SK-N-SH (cell line): Measurements from ENCODE around the gene TMEM114. TPM values are rescaled to one million over a fixed set of nuclear protein-coding genes. Genes with fewer than 3 reads are reported as not detected.

Source experiments
- CTCF ChIA-PET: fragments of 300-600, 350-600 bp; formaldehyde crosslinking; extraction: SDS; loops from one replicate; lab custom pipeline; 2021; lab: Yijun Ruan, JAX
- POLR2A ChIA-PET: fragments of 350-600 bp; sonication (Branson Sonifier 250); formaldehyde crosslinking; extraction: SDS; loops from one replicate; lab custom pipeline; 2020; ENCODE audit warnings: antibody characterized with exemption, inconsistent platforms; lab: Yijun Ruan, JAX
- DNase-seq: peaks from one replicate; pipeline ENCODE4 v3.0.0; 2012
- H2AFZ ChIP-seq: fragments of 200-600 bp; sonication (generic); 2 replicates; pipeline ENCODE4 v1.8.1; 2016; ENCODE audit warnings: antibody characterized with exemption, mild to moderate bottlenecking, low read depth
- H3F3A ChIP-seq: fragments of 200-600 bp; sonication (generic); replicated peaks from 2 replicates; pipeline ENCODE3; 2016; ENCODE audit warnings: antibody characterized with exemption, mild to moderate bottlenecking; ENCODE audit not compliant: insufficient read depth
- H3K27ac ChIP-seq, 2 experiments: fragments of 200-500 bp in 1 of 2; fragments of 200-600 bp in 1 of 2; sonication (Bioruptor generic) in 1 of 2; sonication (generic), shearing (Covaris generic) in 1 of 2; 2 replicates each; pipeline versions ENCODE4 v1.5.1 to v1.6.1; 2014 to 2016; ENCODE audit warnings: low read depth in 2 of 2, inconsistent platforms in 1 of 2, low read length in 1 of 2, mild to moderate bottlenecking in 1 of 2, mixed read lengths in 1 of 2
- H3K27me3 ChIP-seq: fragments of 200-600 bp; sonication (generic), shearing (Covaris generic); 2 replicates; pipeline ENCODE4 v1.6.1; 2016; ENCODE audit warnings: mixed run types; ENCODE audit not compliant: insufficient read depth
- H3K36me3 ChIP-seq, 2 experiments: fragments of 200-500 bp in 1 of 2; fragments of 200-600 bp in 1 of 2; sonication (Bioruptor generic) in 1 of 2; sonication (generic) in 1 of 2; replicated peaks in 1 of 2; 2 replicates each; pipeline versions ENCODE3 to v1.5.1; 2014 to 2016; ENCODE audit warnings: low read length in 1 of 2, mild to moderate bottlenecking in 1 of 2; ENCODE audit not compliant: insufficient read depth in 2 of 2, control insufficient read depth in 1 of 2
- H3K4me1 ChIP-seq, 2 experiments: fragments of 200-500 bp in 1 of 2; fragments of 200-600 bp in 1 of 2; sonication (Bioruptor generic) in 1 of 2; sonication (generic), shearing (Covaris generic) in 1 of 2; 2 replicates each; pipeline versions ENCODE4 v1.5.1 to v1.6.1; 2014 to 2016; ENCODE audit warnings: low read depth in 1 of 2, low read length in 1 of 2, mixed run types in 1 of 2; ENCODE audit not compliant: insufficient read depth in 2 of 2, control insufficient read depth in 1 of 2
- H3K4me2 ChIP-seq: fragments of 200-600 bp; sonication (generic), shearing (Covaris generic); 2 replicates; pipeline ENCODE4 v1.6.1; 2017; ENCODE audit warnings: mixed run types
- H3K4me3 ChIP-seq, 2 experiments: fragments of 200-500 bp in 1 of 2; fragments of 200-600 bp in 1 of 2; sonication (Bioruptor generic) in 1 of 2; sonication (generic), shearing (Covaris generic) in 1 of 2; 2 replicates each; pipeline versions ENCODE4 v1.5.1 to v1.8.1; 2014 to 2016; ENCODE audit warnings: low read depth in 2 of 2, inconsistent platforms in 1 of 2, low read length in 1 of 2, mild to moderate bottlenecking in 1 of 2, mixed read lengths in 1 of 2, moderate library complexity in 1 of 2
- H3K79me2 ChIP-seq: fragments of 200-600 bp; sonication (generic); 2 replicates; pipeline ENCODE4 v1.8.1; 2017; ENCODE audit warnings: mild to moderate bottlenecking; ENCODE audit not compliant: insufficient read depth
- H3K9ac ChIP-seq: fragments of 200-600 bp; sonication (generic); 2 replicates; pipeline ENCODE4 v1.6.1; 2017; ENCODE audit warnings: mixed run types
- H3K9me2 ChIP-seq: fragments of 200-600 bp; sonication (generic); 2 replicates; pipeline ENCODE4 v1.6.1; 2017; ENCODE audit warnings: mixed run types
- H3K9me3 ChIP-seq: fragments of 200-600 bp; sonication (generic); 2 replicates; pipeline ENCODE4 v1.6.1; 2017; ENCODE audit warnings: mixed run types, mild to moderate bottlenecking, moderate library complexity
- H4K20me1 ChIP-seq: fragments of 200-600 bp; sonication (generic); 2 replicates; pipeline ENCODE4 v1.6.1; 2017; ENCODE audit warnings: mild to moderate bottlenecking, mixed run types; ENCODE audit not compliant: insufficient read depth
- CHD2 ChIP-seq: fragments of 150-350 bp; IDR thresholded peaks from 2 replicates; pipeline ENCODE4 v1.6.1; 2018; ENCODE audit warnings: low read length; ENCODE audit not compliant: partially characterized antibody
- ELF1 ChIP-seq: IDR thresholded peaks from 2 replicates; pipeline ENCODE4 v1.4.0; 2012
- EP300 ChIP-seq, 2 experiments: IDR thresholded peaks; 2 replicates each; pipeline versions ENCODE4 v1.4.0 to v1.6.1; 2012; ENCODE audit warnings: borderline replicate concordance in 1 of 2, low read depth in 1 of 2, low read length in 1 of 2
- FOXJ3 ChIP-seq: sonication (generic); formaldehyde crosslinking; IDR thresholded peaks from 2 replicates; pipeline ENCODE4 v1.5.1; 2020; ENCODE audit warnings: mild to moderate bottlenecking, missing genetic modification reagents
- FOXM1 ChIP-seq: IDR thresholded peaks from 2 replicates; pipeline ENCODE4 v1.4.0; 2012; ENCODE audit warnings: low read depth, mild to moderate bottlenecking
- GATA2 ChIP-seq: sonication (generic); formaldehyde crosslinking; IDR thresholded peaks from 2 replicates; pipeline ENCODE4 v1.5.0; 2020; ENCODE audit warnings: mild to moderate bottlenecking, missing genetic modification reagents
- NFIC ChIP-seq: IDR thresholded peaks from 2 replicates; pipeline ENCODE4 v1.4.0; 2012; ENCODE audit warnings: borderline replicate concordance
- NRF1 ChIP-seq: IDR thresholded peaks from 2 replicates; pipeline ENCODE4 v1.6.1; 2012; ENCODE audit warnings: low read depth, mild to moderate bottlenecking, low read length
- POLR2AphosphoS5 ChIP-seq: IDR thresholded peaks from 2 replicates; pipeline ENCODE4 v1.6.1; 2012; ENCODE audit warnings: low read depth, low read length
- RCOR1 ChIP-seq: fragments of 150-350 bp; IDR thresholded peaks from 2 replicates; pipeline ENCODE4 v1.6.1; 2017; ENCODE audit warnings: antibody characterized with exemption, low read length
- RFX5 ChIP-seq: IDR thresholded peaks from 2 replicates; pipeline ENCODE4 v1.6.1; 2012; ENCODE audit warnings: mild to moderate bottlenecking, improper control_type of control experiment, low read length
- RXRA ChIP-seq: IDR thresholded peaks from 2 replicates; pipeline ENCODE4 v1.4.0; 2012; ENCODE audit warnings: low read depth, mild to moderate bottlenecking, borderline replicate concordance
- SIN3A ChIP-seq: IDR thresholded peaks from 2 replicates; pipeline ENCODE4 v1.6.1; 2012; ENCODE audit warnings: low read depth, mild to moderate bottlenecking, low read length, moderate library complexity, borderline replicate concordance
- YY1 ChIP-seq: IDR thresholded peaks from 2 replicates; pipeline ENCODE4 v1.4.0; 2012; ENCODE audit warnings: low read depth, mild to moderate bottlenecking
- WGBS: methylation state at CpG from one replicate; pipeline ENCODE4 v1.1.6; 2017; ENCODE audit warnings: low lambda C conversion rate; 5-methylcytosine and 5-hydroxymethylcytosine counted together
- polyA plus RNA-seq, 3 experiments: library from polyadenylated mRNA; depleted of rRNA; stranded (reverse); fragments of >200 nt; gene quantifications; 2 replicates each; pipeline ENCODE4 v1.2.3, GENCODE V29; 2012
- TF ChIP-seq, protein P1 (sequence below): fragments of 150-350 bp; IDR thresholded peaks from 2 replicates; pipeline ENCODE4 v1.6.1; 2016; ENCODE audit warnings: mild to moderate bottlenecking, low read depth, low read length
- TF ChIP-seq, protein P2 (sequence below): IDR thresholded peaks from 2 replicates; pipeline ENCODE4 v1.6.1; 2012; ENCODE audit warnings: mild to moderate bottlenecking, low read depth, low read length, moderate library complexity
- TF ChIP-seq, protein P3 (sequence below): fragments of 150-350 bp; IDR thresholded peaks from 2 replicates; pipeline ENCODE4 v1.6.1; 2017; ENCODE audit warnings: antibody characterized with exemption, low read length, low read depth, borderline replicate concordance
- TF ChIP-seq, protein P4 (sequence below): fragments of 200-600 bp; sonication (generic); IDR thresholded peaks from 2 replicates; pipeline ENCODE4 v1.6.1; 2017; ENCODE audit warnings: antibody characterized with exemption, mild to moderate bottlenecking, moderate library complexity
- TF ChIP-seq, protein P5 (sequence below): IDR thresholded peaks from 2 replicates; pipeline ENCODE4 v1.4.0; 2012; ENCODE audit warnings: low read depth, borderline replicate concordance
- TF ChIP-seq, protein P6 (sequence below): IDR thresholded peaks from 2 replicates; pipeline ENCODE4 v1.4.0; 2012; ENCODE audit warnings: low read depth, borderline replicate concordance

The TMEM114 gene
- polyA plus RNA-seq, 1 of the 3 experiments (the other 2 are of a cell fraction) = not detected

DNA sequence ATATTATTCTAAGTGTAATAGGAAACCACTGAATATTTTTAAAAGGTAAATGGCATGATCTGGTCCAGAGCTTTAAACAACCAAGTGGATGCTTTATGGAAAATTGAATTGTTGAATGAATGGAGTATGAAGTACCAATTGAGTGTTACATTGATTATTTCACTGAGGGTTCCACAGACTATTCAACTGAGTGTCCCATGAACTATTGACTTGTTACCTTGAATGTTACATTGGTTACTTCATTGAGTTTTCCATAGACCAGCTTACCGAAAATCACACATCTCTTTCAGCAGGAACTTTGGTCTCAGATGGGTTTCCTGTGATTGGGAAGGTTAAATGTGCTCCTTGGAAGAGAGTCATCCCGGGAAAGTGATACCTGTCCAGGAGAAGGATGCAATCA, 56.8 kb downstream of the TMEM114 start (continued):
- TF ChIP-seq, protein P1, sequence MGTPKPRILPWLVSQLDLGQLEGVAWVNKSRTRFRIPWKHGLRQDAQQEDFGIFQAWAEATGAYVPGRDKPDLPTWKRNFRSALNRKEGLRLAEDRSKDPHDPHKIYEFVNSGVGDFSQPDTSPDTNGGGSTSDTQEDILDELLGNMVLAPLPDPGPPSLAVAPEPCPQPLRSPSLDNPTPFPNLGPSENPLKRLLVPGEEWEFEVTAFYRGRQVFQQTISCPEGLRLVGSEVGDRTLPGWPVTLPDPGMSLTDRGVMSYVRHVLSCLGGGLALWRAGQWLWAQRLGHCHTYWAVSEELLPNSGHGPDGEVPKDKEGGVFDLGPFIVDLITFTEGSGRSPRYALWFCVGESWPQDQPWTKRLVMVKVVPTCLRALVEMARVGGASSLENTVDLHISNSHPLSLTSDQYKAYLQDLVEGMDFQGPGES = no peak
- TF ChIP-seq RXRA (no peak), ELF1 (no peak)

DNA sequence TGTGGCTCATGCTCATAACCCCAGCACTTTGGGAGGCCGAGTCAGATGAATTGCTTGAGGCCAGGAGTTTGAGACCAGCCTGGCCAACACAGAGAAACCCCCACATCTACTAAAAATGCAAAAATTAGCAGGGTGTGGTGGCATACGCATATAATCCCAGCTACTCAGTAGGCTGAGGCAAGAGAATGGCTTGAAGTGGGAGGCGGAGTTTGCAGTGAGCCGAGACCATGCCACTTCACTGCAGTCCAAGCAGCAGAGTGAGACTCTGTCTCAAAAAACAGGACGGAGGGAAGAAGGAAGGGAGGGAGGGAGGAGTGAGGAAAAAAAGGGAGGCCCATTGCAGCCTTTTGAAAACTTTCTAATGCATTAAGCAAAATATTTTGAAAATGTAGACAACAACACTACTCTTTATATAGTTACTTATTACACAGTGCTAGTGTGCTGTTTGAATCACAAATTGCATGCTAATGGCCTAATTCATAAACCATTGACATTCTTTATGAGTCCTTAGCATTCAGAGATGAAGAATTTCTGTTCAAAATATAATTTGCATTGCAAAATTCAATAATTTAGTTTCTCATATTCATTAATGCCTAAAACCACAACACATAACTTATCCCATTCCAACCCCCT, 59.4 kb downstream of the TMEM114 start:
- Histone ChIP-seq H3K79me2 (no peaks in the 10 kb centered on the region), H3K9me3 (no peaks in the 10 kb centered on the region), H3K27me3 (no peaks in the 10 kb centered on the region), H3K4me1 (no peaks in the 10 kb centered on the region), H3K9ac (no peak overlapping the region), H3F3A (no peaks in the 10 kb centered on the region), H2AFZ (no peak overlapping the region), H3K9me2 (no peaks in the 10 kb centered on the region), H3K4me2 (no peak overlapping the region), H3K27ac (no peak overlapping the region), H4K20me1 (no peaks in the 10 kb centered on the region), H3K4me3 (no peak overlapping the region), H3K36me3 (no peaks in the 10 kb centered on the region)
- POLR2A ChIA-PET = no interaction called here
- DNase-seq = no peak
- TF ChIP-seq, protein P2, sequence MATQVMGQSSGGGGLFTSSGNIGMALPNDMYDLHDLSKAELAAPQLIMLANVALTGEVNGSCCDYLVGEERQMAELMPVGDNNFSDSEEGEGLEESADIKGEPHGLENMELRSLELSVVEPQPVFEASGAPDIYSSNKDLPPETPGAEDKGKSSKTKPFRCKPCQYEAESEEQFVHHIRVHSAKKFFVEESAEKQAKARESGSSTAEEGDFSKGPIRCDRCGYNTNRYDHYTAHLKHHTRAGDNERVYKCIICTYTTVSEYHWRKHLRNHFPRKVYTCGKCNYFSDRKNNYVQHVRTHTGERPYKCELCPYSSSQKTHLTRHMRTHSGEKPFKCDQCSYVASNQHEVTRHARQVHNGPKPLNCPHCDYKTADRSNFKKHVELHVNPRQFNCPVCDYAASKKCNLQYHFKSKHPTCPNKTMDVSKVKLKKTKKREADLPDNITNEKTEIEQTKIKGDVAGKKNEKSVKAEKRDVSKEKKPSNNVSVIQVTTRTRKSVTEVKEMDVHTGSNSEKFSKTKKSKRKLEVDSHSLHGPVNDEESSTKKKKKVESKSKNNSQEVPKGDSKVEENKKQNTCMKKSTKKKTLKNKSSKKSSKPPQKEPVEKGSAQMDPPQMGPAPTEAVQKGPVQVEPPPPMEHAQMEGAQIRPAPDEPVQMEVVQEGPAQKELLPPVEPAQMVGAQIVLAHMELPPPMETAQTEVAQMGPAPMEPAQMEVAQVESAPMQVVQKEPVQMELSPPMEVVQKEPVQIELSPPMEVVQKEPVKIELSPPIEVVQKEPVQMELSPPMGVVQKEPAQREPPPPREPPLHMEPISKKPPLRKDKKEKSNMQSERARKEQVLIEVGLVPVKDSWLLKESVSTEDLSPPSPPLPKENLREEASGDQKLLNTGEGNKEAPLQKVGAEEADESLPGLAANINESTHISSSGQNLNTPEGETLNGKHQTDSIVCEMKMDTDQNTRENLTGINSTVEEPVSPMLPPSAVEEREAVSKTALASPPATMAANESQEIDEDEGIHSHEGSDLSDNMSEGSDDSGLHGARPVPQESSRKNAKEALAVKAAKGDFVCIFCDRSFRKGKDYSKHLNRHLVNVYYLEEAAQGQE = no peak
- no peak for TF ChIP-seq RCOR1
- TF ChIP-seq FOXM1 = no peak
- no peak for TF ChIP-seq NFIC
- no peak for TF ChIP-seq EP300 (IDR thresholded peaks at IDR 0.05; ENCODE audit: borderline replicate concordance in 1 of 2, low read depth in 1 of 2, low read length in 1 of 2)
- TF ChIP-seq CHD2 = no peak
- no peak for TF ChIP-seq RFX5
- TF ChIP-seq, protein P3, sequence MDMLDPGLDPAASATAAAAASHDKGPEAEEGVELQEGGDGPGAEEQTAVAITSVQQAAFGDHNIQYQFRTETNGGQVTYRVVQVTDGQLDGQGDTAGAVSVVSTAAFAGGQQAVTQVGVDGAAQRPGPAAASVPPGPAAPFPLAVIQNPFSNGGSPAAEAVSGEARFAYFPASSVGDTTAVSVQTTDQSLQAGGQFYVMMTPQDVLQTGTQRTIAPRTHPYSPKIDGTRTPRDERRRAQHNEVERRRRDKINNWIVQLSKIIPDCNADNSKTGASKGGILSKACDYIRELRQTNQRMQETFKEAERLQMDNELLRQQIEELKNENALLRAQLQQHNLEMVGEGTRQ = no peak
- no peak for TF ChIP-seq RXRA
- TF ChIP-seq, protein P4, sequence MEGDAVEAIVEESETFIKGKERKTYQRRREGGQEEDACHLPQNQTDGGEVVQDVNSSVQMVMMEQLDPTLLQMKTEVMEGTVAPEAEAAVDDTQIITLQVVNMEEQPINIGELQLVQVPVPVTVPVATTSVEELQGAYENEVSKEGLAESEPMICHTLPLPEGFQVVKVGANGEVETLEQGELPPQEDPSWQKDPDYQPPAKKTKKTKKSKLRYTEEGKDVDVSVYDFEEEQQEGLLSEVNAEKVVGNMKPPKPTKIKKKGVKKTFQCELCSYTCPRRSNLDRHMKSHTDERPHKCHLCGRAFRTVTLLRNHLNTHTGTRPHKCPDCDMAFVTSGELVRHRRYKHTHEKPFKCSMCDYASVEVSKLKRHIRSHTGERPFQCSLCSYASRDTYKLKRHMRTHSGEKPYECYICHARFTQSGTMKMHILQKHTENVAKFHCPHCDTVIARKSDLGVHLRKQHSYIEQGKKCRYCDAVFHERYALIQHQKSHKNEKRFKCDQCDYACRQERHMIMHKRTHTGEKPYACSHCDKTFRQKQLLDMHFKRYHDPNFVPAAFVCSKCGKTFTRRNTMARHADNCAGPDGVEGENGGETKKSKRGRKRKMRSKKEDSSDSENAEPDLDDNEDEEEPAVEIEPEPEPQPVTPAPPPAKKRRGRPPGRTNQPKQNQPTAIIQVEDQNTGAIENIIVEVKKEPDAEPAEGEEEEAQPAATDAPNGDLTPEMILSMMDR = no peak
- no peak for TF ChIP-seq SIN3A
- TF ChIP-seq YY1 = no peak
- no peak for TF ChIP-seq NRF1
- TF ChIP-seq POLR2AphosphoS5 = no peak
- TF ChIP-seq, protein P5, sequence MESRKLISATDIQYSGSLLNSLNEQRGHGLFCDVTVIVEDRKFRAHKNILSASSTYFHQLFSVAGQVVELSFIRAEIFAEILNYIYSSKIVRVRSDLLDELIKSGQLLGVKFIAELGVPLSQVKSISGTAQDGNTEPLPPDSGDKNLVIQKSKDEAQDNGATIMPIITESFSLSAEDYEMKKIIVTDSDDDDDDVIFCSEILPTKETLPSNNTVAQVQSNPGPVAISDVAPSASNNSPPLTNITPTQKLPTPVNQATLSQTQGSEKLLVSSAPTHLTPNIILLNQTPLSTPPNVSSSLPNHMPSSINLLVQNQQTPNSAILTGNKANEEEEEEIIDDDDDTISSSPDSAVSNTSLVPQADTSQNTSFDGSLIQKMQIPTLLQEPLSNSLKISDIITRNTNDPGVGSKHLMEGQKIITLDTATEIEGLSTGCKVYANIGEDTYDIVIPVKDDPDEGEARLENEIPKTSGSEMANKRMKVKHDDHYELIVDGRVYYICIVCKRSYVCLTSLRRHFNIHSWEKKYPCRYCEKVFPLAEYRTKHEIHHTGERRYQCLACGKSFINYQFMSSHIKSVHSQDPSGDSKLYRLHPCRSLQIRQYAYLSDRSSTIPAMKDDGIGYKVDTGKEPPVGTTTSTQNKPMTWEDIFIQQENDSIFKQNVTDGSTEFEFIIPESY = no peak
- TF ChIP-seq, protein P6, sequence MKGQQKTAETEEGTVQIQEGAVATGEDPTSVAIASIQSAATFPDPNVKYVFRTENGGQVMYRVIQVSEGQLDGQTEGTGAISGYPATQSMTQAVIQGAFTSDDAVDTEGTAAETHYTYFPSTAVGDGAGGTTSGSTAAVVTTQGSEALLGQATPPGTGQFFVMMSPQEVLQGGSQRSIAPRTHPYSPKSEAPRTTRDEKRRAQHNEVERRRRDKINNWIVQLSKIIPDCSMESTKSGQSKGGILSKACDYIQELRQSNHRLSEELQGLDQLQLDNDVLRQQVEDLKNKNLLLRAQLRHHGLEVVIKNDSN = no peak
- TF ChIP-seq GATA2 = no peak
- TF ChIP-seq FOXJ3 (CRISPR knock-in tag) = no peak
- CTCF ChIA-PET = no interaction called here
- 31% methylated on average over 5 of the region's 5 CpGs for WGBS
